GM23338 (cell line): ENCODE measurements around the gene SLC9A9.

Experiments
- CREB1 ChIP-seq: fragments of 250-450 bp; sonication (Bioruptor Pico); IDR thresholded peaks from 2 replicates; pipeline ENCODE4 v1.5.0; 2020; ENCODE audit warnings: low read depth, mild to moderate bottlenecking, moderate library complexity
- EZH2 ChIP-seq: fragments of 200-600 bp; sonication (generic); IDR thresholded peaks from one replicate; pipeline ENCODE4 v1.8.0; 2017; ENCODE audit warnings: antibody characterized with exemption, mild to moderate bottlenecking, low read depth; ENCODE audit not compliant: unreplicated experiment
- POLR2AphosphoS5 ChIP-seq: IDR thresholded peaks from 2 replicates; pipeline ENCODE4 v1.6.1; 2016; ENCODE audit warnings: antibody characterized with exemption, low read depth
- ZNF331 ChIP-seq: fragments of 250-450 bp; sonication (Bioruptor Pico); IDR thresholded peaks from 2 replicates; pipeline ENCODE4 v1.5.0; 2020; ENCODE audit warnings: low read depth, mild to moderate bottlenecking, moderate library complexity
- TF ChIP-seq, protein P1 (sequence below), 2 experiments: fragments of 200-600 bp in 1 of 2; sonication (generic) in 1 of 2; conservative IDR thresholded peaks; 2 replicates each; pipeline versions ENCODE4 v1.5.1 to v1.6.1; 2016 to 2017; ENCODE audit warnings: antibody characterized with exemption in 2 of 2, low read depth in 2 of 2, mild to moderate bottlenecking in 2 of 2, moderate library complexity in 1 of 2
- TF ChIP-seq, protein P2 (sequence below): IDR thresholded peaks from one replicate; pipeline ENCODE4 v1.6.1; 2018; ENCODE audit warnings: antibody characterized with exemption; ENCODE audit not compliant: unreplicated experiment

DNA sequence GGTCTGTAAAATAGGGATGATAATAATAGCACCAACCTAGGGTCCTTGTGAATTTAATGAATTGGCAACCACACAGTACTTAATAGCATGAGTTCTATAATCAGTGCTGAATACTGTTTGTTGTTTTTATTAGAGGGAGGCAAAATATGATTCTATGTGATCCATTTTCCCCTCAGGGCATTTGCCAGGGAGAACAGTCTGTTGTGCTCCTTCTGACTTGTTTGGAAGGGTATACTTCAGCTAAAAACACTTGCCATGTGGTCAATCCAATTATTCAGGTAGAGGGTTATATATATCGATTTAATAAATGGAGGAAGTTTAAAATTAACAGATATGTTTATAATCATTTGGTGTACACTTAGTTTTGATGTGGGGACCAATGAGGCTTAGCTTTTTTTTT, 423.4 kb downstream of the SLC9A9 start:
- TF ChIP-seq, protein P1, sequence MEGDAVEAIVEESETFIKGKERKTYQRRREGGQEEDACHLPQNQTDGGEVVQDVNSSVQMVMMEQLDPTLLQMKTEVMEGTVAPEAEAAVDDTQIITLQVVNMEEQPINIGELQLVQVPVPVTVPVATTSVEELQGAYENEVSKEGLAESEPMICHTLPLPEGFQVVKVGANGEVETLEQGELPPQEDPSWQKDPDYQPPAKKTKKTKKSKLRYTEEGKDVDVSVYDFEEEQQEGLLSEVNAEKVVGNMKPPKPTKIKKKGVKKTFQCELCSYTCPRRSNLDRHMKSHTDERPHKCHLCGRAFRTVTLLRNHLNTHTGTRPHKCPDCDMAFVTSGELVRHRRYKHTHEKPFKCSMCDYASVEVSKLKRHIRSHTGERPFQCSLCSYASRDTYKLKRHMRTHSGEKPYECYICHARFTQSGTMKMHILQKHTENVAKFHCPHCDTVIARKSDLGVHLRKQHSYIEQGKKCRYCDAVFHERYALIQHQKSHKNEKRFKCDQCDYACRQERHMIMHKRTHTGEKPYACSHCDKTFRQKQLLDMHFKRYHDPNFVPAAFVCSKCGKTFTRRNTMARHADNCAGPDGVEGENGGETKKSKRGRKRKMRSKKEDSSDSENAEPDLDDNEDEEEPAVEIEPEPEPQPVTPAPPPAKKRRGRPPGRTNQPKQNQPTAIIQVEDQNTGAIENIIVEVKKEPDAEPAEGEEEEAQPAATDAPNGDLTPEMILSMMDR (conservative IDR thresholded peaks at IDR 0.05; ENCODE audit: low read depth in 2 of 2), result no peak
- TF ChIP-seq EZH2 (no peak), POLR2AphosphoS5 (no peak), ZNF331 (CRISPR knock-in tag) (no peak), CREB1 (no peak)
- TF ChIP-seq, protein P2, sequence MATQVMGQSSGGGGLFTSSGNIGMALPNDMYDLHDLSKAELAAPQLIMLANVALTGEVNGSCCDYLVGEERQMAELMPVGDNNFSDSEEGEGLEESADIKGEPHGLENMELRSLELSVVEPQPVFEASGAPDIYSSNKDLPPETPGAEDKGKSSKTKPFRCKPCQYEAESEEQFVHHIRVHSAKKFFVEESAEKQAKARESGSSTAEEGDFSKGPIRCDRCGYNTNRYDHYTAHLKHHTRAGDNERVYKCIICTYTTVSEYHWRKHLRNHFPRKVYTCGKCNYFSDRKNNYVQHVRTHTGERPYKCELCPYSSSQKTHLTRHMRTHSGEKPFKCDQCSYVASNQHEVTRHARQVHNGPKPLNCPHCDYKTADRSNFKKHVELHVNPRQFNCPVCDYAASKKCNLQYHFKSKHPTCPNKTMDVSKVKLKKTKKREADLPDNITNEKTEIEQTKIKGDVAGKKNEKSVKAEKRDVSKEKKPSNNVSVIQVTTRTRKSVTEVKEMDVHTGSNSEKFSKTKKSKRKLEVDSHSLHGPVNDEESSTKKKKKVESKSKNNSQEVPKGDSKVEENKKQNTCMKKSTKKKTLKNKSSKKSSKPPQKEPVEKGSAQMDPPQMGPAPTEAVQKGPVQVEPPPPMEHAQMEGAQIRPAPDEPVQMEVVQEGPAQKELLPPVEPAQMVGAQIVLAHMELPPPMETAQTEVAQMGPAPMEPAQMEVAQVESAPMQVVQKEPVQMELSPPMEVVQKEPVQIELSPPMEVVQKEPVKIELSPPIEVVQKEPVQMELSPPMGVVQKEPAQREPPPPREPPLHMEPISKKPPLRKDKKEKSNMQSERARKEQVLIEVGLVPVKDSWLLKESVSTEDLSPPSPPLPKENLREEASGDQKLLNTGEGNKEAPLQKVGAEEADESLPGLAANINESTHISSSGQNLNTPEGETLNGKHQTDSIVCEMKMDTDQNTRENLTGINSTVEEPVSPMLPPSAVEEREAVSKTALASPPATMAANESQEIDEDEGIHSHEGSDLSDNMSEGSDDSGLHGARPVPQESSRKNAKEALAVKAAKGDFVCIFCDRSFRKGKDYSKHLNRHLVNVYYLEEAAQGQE, result no peak
